Natural killer cell (primary cell): ENCODE results near the gene AJM1. TPM values are rescaled to one million over a fixed set of nuclear protein-coding genes. Genes with fewer than 3 reads are reported as not detected.
"Not testable (repeated sequence)": the region's sequence is repeated elsewhere in the genome, so short reads cannot be mapped to it uniquely, and the experiment has no call there.

Source experiments
- ATAC-seq, 3 donors: fragments of 150-1000 bp in 2 of 3; fragments of 200-7000 bp in 1 of 3; cut with Tn5 transposase; 1 replicate in 1 of 3; 2 replicates in 2 of 3; pipeline ENCODE4 v1.10.0; 2021; ENCODE audit warnings: mild to moderate bottlenecking in 2 of 3, moderate library complexity in 2 of 3
- DNase-seq, 2 donors: peaks; one replicate each; pipeline versions ENCODE4 v3.0.0 to v3.0.0-alpha.2; 2013 to 2021; ENCODE audit warnings: mixed read lengths in 1 of 2
- H3K27ac ChIP-seq: one replicate; pipeline ENCODE4 v1.5.1; 2013; ENCODE audit warnings: mild to moderate bottlenecking, low read length
- H3K27me3 ChIP-seq: one replicate; pipeline ENCODE4 v1.6.1; 2013; ENCODE audit warnings: low read length; ENCODE audit not compliant: control insufficient read depth, insufficient read depth
- H3K36me3 ChIP-seq: one replicate; pipeline ENCODE4 v1.6.1; 2013; ENCODE audit warnings: low read length; ENCODE audit not compliant: control insufficient read depth, insufficient read depth
- H3K4me1 ChIP-seq: one replicate; pipeline ENCODE4 v1.6.1; 2013; ENCODE audit warnings: low read length; ENCODE audit not compliant: control insufficient read depth, insufficient read depth
- H3K4me3 ChIP-seq: one replicate; pipeline ENCODE4 v1.5.1; 2013; ENCODE audit warnings: low read length
- H3K9me3 ChIP-seq: one replicate; pipeline ENCODE4 v1.6.1; 2013; ENCODE audit warnings: low read length; ENCODE audit not compliant: control insufficient read depth, insufficient read depth
- H3K27ac Mint-ChIP-seq, 2 donors: one replicate each; pipeline ENCODE4 v1.8.0; 2022; ENCODE audit warnings: mild to moderate bottlenecking in 2 of 2, mixed read lengths in 2 of 2, moderate library complexity in 1 of 2
- H3K27me3 Mint-ChIP-seq, 2 donors: one replicate each; pipeline ENCODE4 v1.8.0; 2022; ENCODE audit warnings: low read depth in 2 of 2, mixed read lengths in 2 of 2
- H3K36me3 Mint-ChIP-seq: one replicate; pipeline ENCODE4 v1.8.0; 2022; ENCODE audit warnings: mixed read lengths
- H3K4me1 Mint-ChIP-seq, 2 donors: one replicate each; pipeline ENCODE4 v1.8.0; 2022; ENCODE audit warnings: mixed read lengths in 2 of 2
- H3K4me3 Mint-ChIP-seq: one replicate; pipeline ENCODE4 v1.8.0; 2022; ENCODE audit warnings: mild to moderate bottlenecking, moderate library complexity, mixed read lengths
- H3K9me3 Mint-ChIP-seq, 2 donors: one replicate each; pipeline ENCODE4 v1.8.0; 2022; ENCODE audit warnings: mixed read lengths in 2 of 2
- CTCF ChIP-seq: fragments of 200-600 bp; IDR thresholded peaks from one replicate; pipeline ENCODE4 v1.8.0; 2022; ENCODE audit warnings: antibody characterized with exemption
- WGBS: methylation state at CpG from one replicate; pipeline ENCODE4 v1.1.7; 2013; ENCODE audit warnings: missing lambda C conversion rate; ENCODE audit not compliant: insufficient coverage; 5-methylcytosine and 5-hydroxymethylcytosine counted together
- intact Hi-C: fragments of 100-400 bp; cut with micrococcal nuclease; formaldehyde crosslinking; loops from one replicate; pipeline ENCODE4 v1.14.2; 2022
- total RNA-seq, 4 donors: library from RNA; stranded (reverse); fragments of 120-200 nt in 1 of 4; gene quantifications; one replicate each; pipeline versions ENCODE4 v1.2.3 to v1.2.4, GENCODE V29; 2013 to 2022

The AJM1 gene
- total RNA-seq, 3 donors from 2014 or later (not counting 1 experiment from before 2014, with no cell fraction given) = 26.6 to 35.6 (median 31.5) TPM

GRCh38 chr9:136831002-136831719 lies 11.1 kb upstream of the AJM1 start:
- DNase-seq = no peak
- no peak for ATAC-seq

GRCh38 chr9:136831720-136832104 lies 10.6 kb upstream of the AJM1 start:
- DNase-seq = no peak
- Mint-ChIP-seq H3K4me3 (no peak overlapping the region), H3K9me3 (no peaks in the 10 kb centered on the region), H3K4me1 (no peaks in the 10 kb centered on the region), H3K27me3 (no peaks in the 10 kb centered on the region), H3K27ac (no peak overlapping the region), H3K36me3 (no peaks in the 10 kb centered on the region)
- no peak for ATAC-seq
- Histone ChIP-seq H3K27ac (no peak overlapping the region), H3K4me3 (no peak overlapping the region), H3K36me3 (peaks cover 29% of the 10 kb centered on the region), H3K9me3 (no peaks in the 10 kb centered on the region), H3K4me1 (no peaks in the 10 kb centered on the region), H3K27me3 (no peaks in the 10 kb centered on the region)
- intact Hi-C loops = no loop called here
- WGBS = 95% methylated on average over 23 of the region's 23 CpGs
- TF ChIP-seq CTCF = no peak

More at GRCh38 chr9:136831002-136831719, 11.1 kb upstream of the AJM1 start:
- Mint-ChIP-seq H3K27ac (no peak overlapping the region), H3K27me3 (no peaks in the 10 kb centered on the region), H3K9me3 (no peaks in the 10 kb centered on the region), H3K36me3 (no peaks in the 10 kb centered on the region), H3K4me3 (no peak overlapping the region), H3K4me1 (no peaks in the 10 kb centered on the region)
- no peak for TF ChIP-seq CTCF
- Histone ChIP-seq H3K9me3 (no peaks in the 10 kb centered on the region), H3K27me3 (no peaks in the 10 kb centered on the region), H3K4me1 (no peaks in the 10 kb centered on the region), H3K4me3 (no peak overlapping the region), H3K27ac (no peak overlapping the region), H3K36me3 (peaks cover 29% of the 10 kb centered on the region)
- 96% methylated on average over 30 of the region's 30 CpGs for WGBS
- intact Hi-C loops = no loop called here

GRCh38 chr9:136832581-136832980 lies 9.7 kb upstream of the AJM1 start:
- intact Hi-C loops = no loop called here
- Histone ChIP-seq H3K4me1 (no peaks in the 10 kb centered on the region), H3K9me3 (no peaks in the 10 kb centered on the region), H3K27ac (no peak overlapping the region), H3K36me3 (peaks cover 26% of the 10 kb centered on the region), H3K27me3 (no peaks in the 10 kb centered on the region), H3K4me3 (no peak overlapping the region)
- Mint-ChIP-seq H3K4me3 (no peak overlapping the region), H3K36me3 (no peaks in the 10 kb centered on the region), H3K27ac (no peak overlapping the region), H3K4me1 (no peaks in the 10 kb centered on the region), H3K9me3 (no peaks in the 10 kb centered on the region), H3K27me3 (no peaks in the 10 kb centered on the region)
- TF ChIP-seq CTCF = no peak
- DNase-seq (no peak), ATAC-seq (no peak)
- WGBS = 99% methylated on average over 9 of the region's 9 CpGs

GRCh38 chr9:136833381-136834048 lies 8.8 kb upstream of the AJM1 start:
- H3K4me1 ChIP-seq, H3K36me3 Mint-ChIP-seq, DNase-seq, H3K27ac Mint-ChIP-seq, ATAC-seq, H3K27me3 ChIP-seq, H3K4me1 Mint-ChIP-seq, H3K9me3 ChIP-seq, H3K27me3 Mint-ChIP-seq, H3K4me3 ChIP-seq, H3K4me3 Mint-ChIP-seq, H3K27ac ChIP-seq, H3K9me3 Mint-ChIP-seq, intact Hi-C loops: not testable (repeated sequence)
- H3K36me3 ChIP-seq = peaks cover 25% of the 10 kb centered on the region
- WGBS = 97% methylated on average over 16 of the region's 16 CpGs
